HG03095 (cell line): ENCODE results near the gene TEX9.
A peak's percentile ranks its signal among the peaks of the same experiment; 100 is the strongest.
"Not testable (repeated sequence)": the region's sequence is repeated elsewhere in the genome, so short reads cannot be mapped to it uniquely, and the experiment has no call there.

ENCODE experiments used
- ATAC-seq: cut with Tn5 transposase; IDR thresholded peaks from one replicate; pipeline ENCODE4 v1.9.1; 2021; ENCODE audit warnings: moderate library complexity; ENCODE audit not compliant: unreplicated experiment

Gene TEX9

GRCh38 chr15:56365075-56365711 is at the start of gene TEX9:
TEX9 (plus strand) TSS chr15:56365426; CDS start chr15:56365451, 25 bp downstream.
- ATAC-seq = peak; percentile 89

DNA sequence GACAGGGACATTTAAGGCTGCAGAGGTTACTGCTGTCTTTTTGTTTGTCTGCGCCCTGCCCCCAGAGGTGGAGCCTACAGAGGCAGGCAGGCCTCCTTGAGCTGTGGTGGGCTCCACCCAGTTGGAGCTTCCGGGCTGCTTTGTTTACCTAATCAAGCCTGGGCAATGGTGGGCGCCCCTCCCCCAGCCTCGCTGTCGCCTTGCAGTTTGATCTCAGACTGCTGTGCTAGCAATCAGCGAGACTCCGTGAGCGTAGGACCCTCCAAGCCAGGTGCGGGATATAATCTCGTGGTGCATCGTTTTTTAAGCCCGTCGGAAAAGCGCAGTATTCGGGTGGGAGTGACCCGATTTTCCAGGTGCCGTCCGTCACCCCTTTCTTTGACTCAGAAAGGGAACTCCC is 48.7 kb upstream of the TEX9 start:
- not testable (repeated sequence) for ATAC-seq

DNA sequence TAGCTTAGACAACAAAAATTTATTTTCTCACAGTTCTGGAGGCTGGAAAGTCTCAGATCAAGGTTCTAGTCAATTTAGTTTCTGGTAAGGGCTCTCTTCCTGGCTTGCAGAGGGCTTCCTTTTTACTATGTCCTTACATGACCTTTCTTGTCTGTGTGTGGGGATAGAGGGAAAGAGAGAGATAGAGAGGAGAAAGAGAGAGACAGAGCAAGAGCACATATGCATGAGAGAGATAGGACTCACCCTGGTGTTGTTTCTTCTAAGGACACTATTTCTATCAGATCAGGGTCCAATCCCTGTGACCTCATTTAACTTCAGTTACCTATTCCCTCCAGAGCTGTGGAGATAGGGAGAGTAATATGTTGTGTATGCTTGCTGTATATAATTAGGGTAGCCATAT is 44.9 kb upstream of the TEX9 start:
- ATAC-seq = no peak

- no peak for ATAC-seq
Observed at GRCh38 chr15:56320861-56321260, 44.4 kb upstream of the TEX9 start.

DNA sequence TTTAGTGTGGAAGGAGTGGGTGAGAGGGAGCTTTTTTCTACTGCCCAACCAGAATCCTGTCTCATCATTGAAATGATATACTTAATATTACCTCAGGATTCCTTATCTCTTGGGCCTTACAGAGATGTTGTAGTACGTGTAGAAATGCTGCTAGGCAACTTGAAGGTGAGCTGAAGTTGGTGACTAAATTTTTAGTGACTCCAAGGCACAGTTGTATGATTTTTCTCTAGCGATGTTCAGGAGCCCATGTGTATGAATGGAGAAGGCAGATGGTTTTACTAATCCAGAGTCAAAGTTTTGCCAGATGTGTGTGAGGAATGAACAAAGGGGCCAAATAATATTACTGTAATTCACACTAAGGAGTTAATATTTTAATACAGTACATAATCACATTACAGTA is 42.8 kb upstream of the TEX9 start:
- ATAC-seq = no peak

GRCh38 chr15:56323435-56323834 is 41.8 kb upstream of the TEX9 start:
- no peak for ATAC-seq

DNA sequence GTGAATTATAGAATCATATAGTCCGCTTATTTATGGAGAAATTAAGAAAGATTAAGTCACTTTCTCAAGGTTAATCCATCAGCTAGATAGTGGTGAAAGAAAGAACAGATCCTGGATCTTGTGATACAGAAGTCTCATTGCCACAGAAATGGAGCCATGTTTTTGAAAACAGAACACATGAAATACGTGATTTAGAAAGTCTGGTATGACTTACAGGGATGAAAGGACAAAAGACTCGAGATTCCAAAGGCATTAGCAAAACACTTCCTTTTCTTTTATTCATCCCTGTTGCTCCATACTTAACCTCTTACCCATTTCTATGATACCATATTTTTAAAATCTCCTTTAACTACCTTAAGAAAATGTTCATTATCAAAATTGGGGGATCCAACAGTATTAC is 40.0 kb upstream of the TEX9 start:
- no peak for ATAC-seq

GRCh38 chr15:56327721-56328502 is 37.3 kb upstream of the TEX9 start:
- no peak for ATAC-seq

- no peak for ATAC-seq
Observed at GRCh38 chr15:56337084-56337725, 28.0 kb upstream of the TEX9 start.

DNA sequence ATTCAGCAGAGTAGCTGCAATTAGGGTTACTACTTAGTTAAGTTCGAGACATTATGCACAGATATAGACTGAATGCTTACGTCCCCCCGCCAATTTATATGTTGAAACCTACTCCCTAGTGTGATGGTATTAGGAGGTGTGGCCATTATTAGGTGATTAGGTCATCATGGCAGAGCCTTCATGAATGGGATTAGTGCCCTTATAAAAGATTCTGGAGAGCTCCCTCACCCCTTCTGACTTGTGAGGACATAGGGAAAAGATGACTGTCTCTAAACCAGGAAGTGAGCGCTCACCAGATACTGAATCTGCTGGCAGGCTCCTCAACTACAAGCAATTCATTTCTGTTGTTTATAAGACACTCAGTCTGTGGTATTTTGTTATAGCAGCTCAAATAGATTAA is 25.6 kb upstream of the TEX9 start:
- no peak for ATAC-seq

DNA sequence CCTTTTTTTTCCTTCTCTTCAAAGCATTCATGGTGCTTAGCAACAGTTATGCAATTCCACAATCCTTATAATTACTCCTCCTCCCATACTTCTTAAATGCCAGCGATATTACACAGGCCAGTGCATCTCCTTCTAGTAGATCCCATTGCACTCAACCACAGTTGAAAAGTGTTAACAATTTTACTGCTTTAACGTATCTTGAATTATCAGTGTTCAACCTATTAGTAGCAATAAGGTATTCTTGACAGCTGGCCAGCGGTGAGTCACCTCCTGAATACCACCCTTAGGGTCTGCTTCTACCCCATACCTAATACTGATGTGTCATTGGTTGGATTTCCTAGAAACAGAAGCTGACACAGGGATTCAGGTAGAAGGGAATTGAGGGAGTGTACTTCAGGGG is 24.0 kb upstream of the TEX9 start:
- ATAC-seq = no peak

DNA sequence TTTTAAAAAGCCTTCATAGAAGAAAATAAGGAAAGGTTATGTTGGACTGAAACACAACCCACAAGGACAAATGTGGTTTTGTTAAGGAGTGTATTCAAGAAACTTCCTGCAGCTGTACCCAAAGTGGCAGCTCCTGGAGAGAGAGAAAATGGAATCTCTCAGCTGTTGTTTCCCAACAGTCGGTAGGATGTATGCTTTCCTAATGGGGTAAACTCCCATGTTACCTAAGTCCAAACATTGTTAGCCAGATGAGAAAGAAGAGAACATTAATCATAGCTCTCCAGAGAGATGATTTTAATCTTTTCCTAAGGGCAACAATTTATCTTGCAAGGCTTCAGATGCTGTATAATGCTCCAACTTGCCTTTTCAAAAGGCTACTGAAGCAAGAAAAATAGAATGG is 22.6 kb upstream of the TEX9 start:
- ATAC-seq = no peak

GRCh38 chr15:56343879-56344278 is 21.3 kb upstream of the TEX9 start:
- no peak for ATAC-seq

DNA sequence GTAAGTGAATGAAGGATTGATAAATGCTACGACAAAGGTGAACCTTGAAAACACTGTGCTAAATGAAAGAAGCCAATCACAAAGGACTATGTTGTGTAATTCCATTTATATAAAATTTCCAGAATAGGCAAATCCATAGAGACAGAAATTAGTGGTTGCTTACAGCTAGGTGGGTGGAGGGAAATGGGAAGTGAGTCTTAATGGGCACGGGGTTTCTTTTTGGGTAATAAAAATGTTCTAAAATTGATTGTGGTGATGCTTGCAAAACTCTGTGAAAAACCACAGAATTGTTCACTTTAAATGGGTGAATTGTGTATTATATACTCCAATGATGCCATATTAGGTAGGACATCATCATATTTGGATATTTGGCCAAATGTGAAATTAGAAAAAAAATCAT is 20.9 kb upstream of the TEX9 start:
- ATAC-seq = no peak

GRCh38 chr15:56346414-56346813 is 18.8 kb upstream of the TEX9 start:
- no peak for ATAC-seq

- ATAC-seq = no peak
Observed at GRCh38 chr15:56349554-56349953, 15.7 kb upstream of the TEX9 start.

DNA sequence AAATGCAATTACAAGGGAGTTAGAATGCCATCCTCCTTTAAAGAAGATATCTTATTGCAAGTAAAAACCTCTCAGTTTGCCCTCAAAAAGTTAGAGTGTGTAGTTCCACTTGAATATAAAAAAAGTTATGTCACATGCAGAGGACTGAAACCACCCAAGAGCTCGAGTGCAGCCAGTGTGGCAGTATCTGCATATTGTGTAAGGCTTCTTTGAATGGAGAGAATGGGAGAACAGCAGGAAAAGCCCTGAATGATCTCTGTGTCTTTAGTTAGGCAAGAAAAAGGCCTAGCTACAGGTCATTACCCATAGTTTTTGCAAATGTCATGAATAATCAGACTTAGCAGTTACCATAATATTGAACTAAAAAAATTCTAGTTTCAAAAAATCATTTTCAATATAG is 13.9 kb upstream of the TEX9 start:
- ATAC-seq = no peak

GRCh38 chr15:56351957-56352506 is 13.2 kb upstream of the TEX9 start:
- ATAC-seq = no peak

DNA sequence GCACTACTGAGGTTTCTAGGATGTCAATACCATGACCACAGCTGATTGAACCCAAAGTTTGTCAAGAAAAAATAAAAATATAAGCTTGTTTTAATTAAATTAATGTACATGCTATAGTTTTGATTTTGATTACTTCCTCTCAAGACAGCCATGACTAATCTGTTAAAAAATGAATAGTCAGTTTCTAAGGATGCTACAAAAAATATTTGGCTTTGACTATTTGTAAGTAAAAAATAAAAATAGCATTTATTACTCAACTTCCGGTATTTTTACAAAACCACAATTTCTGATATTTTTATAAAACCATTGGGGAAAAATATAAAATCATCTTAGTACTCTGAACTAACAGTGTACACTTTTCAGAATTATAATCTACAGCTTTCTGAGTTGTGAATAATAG is 12.1 kb upstream of the TEX9 start:
- ATAC-seq = no peak

DNA sequence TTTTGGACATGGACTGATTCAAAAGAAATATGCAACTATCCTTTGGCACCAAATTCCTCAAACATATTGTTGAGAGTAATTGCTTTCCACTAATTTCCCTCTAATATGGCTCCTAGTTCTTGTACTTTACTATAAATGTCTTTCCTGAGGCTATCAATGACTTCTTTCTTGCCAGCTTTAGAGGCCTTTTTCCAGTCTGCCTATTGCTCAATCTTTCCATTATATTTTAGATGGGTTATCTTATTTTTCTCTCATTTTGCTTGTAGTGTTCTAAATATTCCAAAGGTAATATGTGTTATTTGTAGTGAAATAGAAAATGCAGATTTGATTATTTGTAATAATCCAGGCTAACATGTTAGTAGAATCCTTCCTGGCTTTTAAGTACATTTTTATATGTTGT is 11.5 kb upstream of the TEX9 start:
- no peak for ATAC-seq

DNA sequence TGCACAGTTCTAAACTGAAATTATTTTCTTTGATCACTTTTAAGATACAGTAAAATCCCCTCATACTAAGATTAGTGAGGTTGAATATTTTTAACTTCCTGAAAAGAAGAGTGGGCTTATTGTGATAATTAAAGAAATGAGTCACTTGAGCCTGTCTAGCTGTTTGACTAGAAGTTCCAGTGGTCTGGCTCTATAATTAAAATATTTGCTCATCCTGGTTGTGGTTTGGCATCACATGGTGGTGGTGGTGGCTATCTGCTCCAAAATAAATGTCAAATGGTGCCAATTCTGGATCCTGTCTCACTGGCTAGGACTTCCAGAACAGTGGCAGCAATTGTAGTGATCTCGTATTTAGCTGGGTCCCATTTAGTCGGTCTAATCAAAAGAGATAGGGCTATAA is 8.6 kb upstream of the TEX9 start:
- ATAC-seq = peak; percentile 72

GRCh38 chr15:56358604-56359003 is 6.6 kb upstream of the TEX9 start:
- ATAC-seq = no peak
